ENCODE data around the gene MRPS18A. TPM values are rescaled to one million over a fixed set of nuclear protein-coding genes. Genes with fewer than 3 reads are reported as not detected.

Gene MRPS18A
- total and polyA plus RNA-seq, 9 of the 15 experiments (the other 6 are each of a cell fraction or from before 2014, with no cell fraction given): 87.5 to 243 (median 125) TPM

- TF ChIP-seq, protein P1, sequence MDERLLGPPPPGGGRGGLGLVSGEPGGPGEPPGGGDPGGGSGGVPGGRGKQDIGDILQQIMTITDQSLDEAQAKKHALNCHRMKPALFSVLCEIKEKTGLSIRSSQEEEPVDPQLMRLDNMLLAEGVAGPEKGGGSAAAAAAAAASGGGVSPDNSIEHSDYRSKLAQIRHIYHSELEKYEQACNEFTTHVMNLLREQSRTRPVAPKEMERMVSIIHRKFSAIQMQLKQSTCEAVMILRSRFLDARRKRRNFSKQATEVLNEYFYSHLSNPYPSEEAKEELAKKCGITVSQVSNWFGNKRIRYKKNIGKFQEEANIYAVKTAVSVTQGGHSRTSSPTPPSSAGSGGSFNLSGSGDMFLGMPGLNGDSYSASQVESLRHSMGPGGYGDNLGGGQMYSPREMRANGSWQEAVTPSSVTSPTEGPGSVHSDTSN (CRISPR knock-in tag; IDR thresholded peaks at IDR 0.05; ENCODE audit: low read depth): no peak
- TF ChIP-seq, protein P1 (tag; conservative IDR thresholded peaks at IDR 0.05; ENCODE audit: low read depth): no peak
- TF ChIP-seq THRAP3 (IDR thresholded peaks at IDR 0.05; ENCODE audit: borderline replicate concordance): no peak
- TF ChIP-seq SOX6 (IDR thresholded peaks at IDR 0.05): peak; percentile 44; the same call in 1 of the 2 replicates
- no peak for TF ChIP-seq KLF16 (IDR thresholded peaks at IDR 0.05)
- TF ChIP-seq SMARCB1 (IDR thresholded peaks at IDR 0.05; ENCODE audit: insufficient read length, low read depth): no peak
- no peak; the same call in 1 of the 2 replicates for TF ChIP-seq HCFC1 (IDR thresholded peaks at IDR 0.05; ENCODE audit: low read depth, low read length)
- TF ChIP-seq HDAC8 (tag; IDR thresholded peaks at IDR 0.05): peak; percentile 29; the same call in 1 of the 2 replicates
- no peak for TF ChIP-seq ZNF639 (CRISPR knock-in tag; conservative IDR thresholded peaks at IDR 0.05 in 1 of 2, IDR thresholded peaks at IDR 0.05 in 1 of 2)
- peak; percentile 59 for TF ChIP-seq NFIX (CRISPR knock-in tag; IDR thresholded peaks at IDR 0.05; ENCODE audit: low read depth)
- no peak; the same call in none of the 2 replicates for TF ChIP-seq SMARCA4 (IDR thresholded peaks at IDR 0.05)
- peak; percentile 77 for TF ChIP-seq BHLHE40 (IDR thresholded peaks at IDR 0.05; ENCODE audit: low read length)
- no peak for TF ChIP-seq HDAC3 (IDR thresholded peaks at IDR 0.05; ENCODE audit: borderline replicate concordance, partially characterized antibody)
- no peak for TF ChIP-seq BRCA1 (IDR thresholded peaks at IDR 0.05)
- no peak for TF ChIP-seq BRCA1 (CRISPR knock-in tag; IDR thresholded peaks at IDR 0.05)
- no peak; the same call in 1 of the 2 replicates for TF ChIP-seq ZNF444 (CRISPR knock-in tag; IDR thresholded peaks at IDR 0.05)
- TF ChIP-seq, protein P2, sequence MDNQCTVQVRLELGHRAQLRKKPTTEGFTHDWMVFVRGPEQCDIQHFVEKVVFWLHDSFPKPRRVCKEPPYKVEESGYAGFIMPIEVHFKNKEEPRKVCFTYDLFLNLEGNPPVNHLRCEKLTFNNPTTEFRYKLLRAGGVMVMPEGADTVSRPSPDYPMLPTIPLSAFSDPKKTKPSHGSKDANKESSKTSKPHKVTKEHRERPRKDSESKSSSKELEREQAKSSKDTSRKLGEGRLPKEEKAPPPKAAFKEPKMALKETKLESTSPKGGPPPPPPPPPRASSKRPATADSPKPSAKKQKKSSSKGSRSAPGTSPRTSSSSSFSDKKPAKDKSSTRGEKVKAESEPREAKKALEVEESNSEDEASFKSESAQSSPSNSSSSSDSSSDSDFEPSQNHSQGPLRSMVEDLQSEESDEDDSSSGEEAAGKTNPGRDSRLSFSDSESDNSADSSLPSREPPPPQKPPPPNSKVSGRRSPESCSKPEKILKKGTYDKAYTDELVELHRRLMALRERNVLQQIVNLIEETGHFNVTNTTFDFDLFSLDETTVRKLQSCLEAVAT (IDR thresholded peaks at IDR 0.05): peak; percentile 88 to 92
- TF ChIP-seq, protein P3, sequence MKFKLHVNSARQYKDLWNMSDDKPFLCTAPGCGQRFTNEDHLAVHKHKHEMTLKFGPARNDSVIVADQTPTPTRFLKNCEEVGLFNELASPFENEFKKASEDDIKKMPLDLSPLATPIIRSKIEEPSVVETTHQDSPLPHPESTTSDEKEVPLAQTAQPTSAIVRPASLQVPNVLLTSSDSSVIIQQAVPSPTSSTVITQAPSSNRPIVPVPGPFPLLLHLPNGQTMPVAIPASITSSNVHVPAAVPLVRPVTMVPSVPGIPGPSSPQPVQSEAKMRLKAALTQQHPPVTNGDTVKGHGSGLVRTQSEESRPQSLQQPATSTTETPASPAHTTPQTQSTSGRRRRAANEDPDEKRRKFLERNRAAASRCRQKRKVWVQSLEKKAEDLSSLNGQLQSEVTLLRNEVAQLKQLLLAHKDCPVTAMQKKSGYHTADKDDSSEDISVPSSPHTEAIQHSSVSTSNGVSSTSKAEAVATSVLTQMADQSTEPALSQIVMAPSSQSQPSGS (CRISPR knock-in tag; IDR thresholded peaks at IDR 0.05): no peak
- no peak for TF ChIP-seq ZNF77 (CRISPR knock-in tag; IDR thresholded peaks at IDR 0.05)
- 0 out of 2 replicates have a peak, but pooled peaks have one; percentile 12 for TF ChIP-seq MITF (IDR thresholded peaks at IDR 0.05)
Observed at GRCh38 chr6:43629505-43630300, 57.9 kb downstream of the MRPS18A start (continued).
